ENCODE data around the gene ATP6V0D1.

The ATP6V0D1 gene

GRCh38 chr16:67528870-67529581 lies 48.1 kb upstream of the ATP6V0D1 start (continued):
- TF ChIP-seq, protein P1, sequence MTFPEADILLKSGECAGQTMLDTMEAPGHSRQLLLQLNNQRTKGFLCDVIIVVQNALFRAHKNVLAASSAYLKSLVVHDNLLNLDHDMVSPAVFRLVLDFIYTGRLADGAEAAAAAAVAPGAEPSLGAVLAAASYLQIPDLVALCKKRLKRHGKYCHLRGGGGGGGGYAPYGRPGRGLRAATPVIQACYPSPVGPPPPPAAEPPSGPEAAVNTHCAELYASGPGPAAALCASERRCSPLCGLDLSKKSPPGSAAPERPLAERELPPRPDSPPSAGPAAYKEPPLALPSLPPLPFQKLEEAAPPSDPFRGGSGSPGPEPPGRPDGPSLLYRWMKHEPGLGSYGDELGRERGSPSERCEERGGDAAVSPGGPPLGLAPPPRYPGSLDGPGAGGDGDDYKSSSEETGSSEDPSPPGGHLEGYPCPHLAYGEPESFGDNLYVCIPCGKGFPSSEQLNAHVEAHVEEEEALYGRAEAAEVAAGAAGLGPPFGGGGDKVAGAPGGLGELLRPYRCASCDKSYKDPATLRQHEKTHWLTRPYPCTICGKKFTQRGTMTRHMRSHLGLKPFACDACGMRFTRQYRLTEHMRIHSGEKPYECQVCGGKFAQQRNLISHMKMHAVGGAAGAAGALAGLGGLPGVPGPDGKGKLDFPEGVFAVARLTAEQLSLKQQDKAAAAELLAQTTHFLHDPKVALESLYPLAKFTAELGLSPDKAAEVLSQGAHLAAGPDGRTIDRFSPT (tag by site-specific recombination; IDR thresholded peaks at IDR 0.05) = peak; percentile 73
- TF ChIP-seq ZFHX2 (tag by site-specific recombination; conservative IDR thresholded peaks at IDR 0.05) (peak; percentile 38), GFI1B (tag by site-specific recombination; IDR thresholded peaks at IDR 0.05) (no peak), ZNF416 (tag by site-specific recombination; IDR thresholded peaks at IDR 0.05) (no peak), ZNF341 (tag by site-specific recombination; IDR thresholded peaks at IDR 0.05; ENCODE audit: low read depth) (peak; percentile 86), ZBTB17 (tag by site-specific recombination; IDR thresholded peaks at IDR 0.05) (peak; percentile 74), ZNF335 (tag by site-specific recombination; conservative IDR thresholded peaks at IDR 0.05) (peak; percentile 34; the same call in 1 of the 2 replicates), ZNF48 (tag by site-specific recombination; IDR thresholded peaks at IDR 0.05) (no peak), ZNF292 (tag by site-specific recombination; IDR thresholded peaks at IDR 0.05; ENCODE audit: borderline replicate concordance, low read depth) (no peak)
- TF ChIP-seq, protein P2, sequence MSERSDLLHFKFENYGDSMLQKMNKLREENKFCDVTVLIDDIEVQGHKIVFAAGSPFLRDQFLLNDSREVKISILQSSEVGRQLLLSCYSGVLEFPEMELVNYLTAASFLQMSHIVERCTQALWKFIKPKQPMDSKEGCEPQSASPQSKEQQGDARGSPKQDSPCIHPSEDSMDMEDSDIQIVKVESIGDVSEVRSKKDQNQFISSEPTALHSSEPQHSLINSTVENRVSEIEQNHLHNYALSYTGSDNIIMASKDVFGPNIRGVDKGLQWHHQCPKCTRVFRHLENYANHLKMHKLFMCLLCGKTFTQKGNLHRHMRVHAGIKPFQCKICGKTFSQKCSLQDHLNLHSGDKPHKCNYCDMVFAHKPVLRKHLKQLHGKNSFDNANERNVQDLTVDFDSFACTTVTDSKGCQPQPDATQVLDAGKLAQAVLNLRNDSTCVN (tag by site-specific recombination; optimal IDR thresholded peaks at IDR 0.05) = peak; percentile 65
- TF ChIP-seq, protein P3, sequence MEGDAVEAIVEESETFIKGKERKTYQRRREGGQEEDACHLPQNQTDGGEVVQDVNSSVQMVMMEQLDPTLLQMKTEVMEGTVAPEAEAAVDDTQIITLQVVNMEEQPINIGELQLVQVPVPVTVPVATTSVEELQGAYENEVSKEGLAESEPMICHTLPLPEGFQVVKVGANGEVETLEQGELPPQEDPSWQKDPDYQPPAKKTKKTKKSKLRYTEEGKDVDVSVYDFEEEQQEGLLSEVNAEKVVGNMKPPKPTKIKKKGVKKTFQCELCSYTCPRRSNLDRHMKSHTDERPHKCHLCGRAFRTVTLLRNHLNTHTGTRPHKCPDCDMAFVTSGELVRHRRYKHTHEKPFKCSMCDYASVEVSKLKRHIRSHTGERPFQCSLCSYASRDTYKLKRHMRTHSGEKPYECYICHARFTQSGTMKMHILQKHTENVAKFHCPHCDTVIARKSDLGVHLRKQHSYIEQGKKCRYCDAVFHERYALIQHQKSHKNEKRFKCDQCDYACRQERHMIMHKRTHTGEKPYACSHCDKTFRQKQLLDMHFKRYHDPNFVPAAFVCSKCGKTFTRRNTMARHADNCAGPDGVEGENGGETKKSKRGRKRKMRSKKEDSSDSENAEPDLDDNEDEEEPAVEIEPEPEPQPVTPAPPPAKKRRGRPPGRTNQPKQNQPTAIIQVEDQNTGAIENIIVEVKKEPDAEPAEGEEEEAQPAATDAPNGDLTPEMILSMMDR (tag by site-specific recombination; IDR thresholded peaks at IDR 0.05) = peak; percentile 15; the same call in 1 of the 2 replicates

GRCh38 chr16:67528222-67528869 lies 47.4 kb upstream of the ATP6V0D1 start, which contains the start of gene RIPOR1:
Gene RIPOR1 (plus strand): TSS chr16:67528829. CDS start chr16:67538447, 9,618 bp downstream.
- Histone ChIP-seq H3K4me3 (ENCODE audit: low read depth, low read length) (peak within 1 kb of the TSS; percentile 56), H3K27ac (ENCODE audit: extremely low read depth, low read depth, low read length) (peak within 1 kb of the TSS; percentile 72; the same call in 1 of the 2 replicates), H3K9me3 (ENCODE audit: control insufficient read depth, insufficient read depth, low read depth, low read length) (no peaks in the 10 kb centered on the region), H3K4me1 (ENCODE audit: control insufficient read depth, insufficient read depth, low read length) (no peaks in the 10 kb centered on the region), H3K36me3 (ENCODE audit: control insufficient read depth in 2 of 2, insufficient read depth in 1 of 2, low read length in 2 of 2) (peaks cover 0 to 3% of the 10 kb centered on the region in 2 experiments; a peak in 1 of 3 replicates)
- TF ChIP-seq EGR2 (tag by site-specific recombination; IDR thresholded peaks at IDR 0.05; ENCODE audit: low read depth) = peak; percentile 60; the same call in 1 of the 2 replicates
- TF ChIP-seq ZFHX2 (tag by site-specific recombination; conservative IDR thresholded peaks at IDR 0.05) = peak; percentile 73
- no peak for TF ChIP-seq ZNF175 (tag by site-specific recombination; IDR thresholded peaks at IDR 0.05)
- no peak for TF ChIP-seq ZNF473 (tag by site-specific recombination; IDR thresholded peaks at IDR 0.05)
- no peak for TF ChIP-seq HOXA7 (CRISPR knock-in tag; IDR thresholded peaks at IDR 0.05; ENCODE audit: borderline replicate concordance)
- TF ChIP-seq GLIS2 (tag by site-specific recombination; IDR thresholded peaks at IDR 0.05) = peak; percentile 35; the same call in 1 of the 2 replicates
- 0 out of 2 replicates have a peak, but pooled peaks have one; percentile 37 for TF ChIP-seq MZF1 (tag by site-specific recombination; IDR thresholded peaks at IDR 0.05; ENCODE audit: borderline replicate concordance)
- TF ChIP-seq KLF9 (tag by site-specific recombination; IDR thresholded peaks at IDR 0.05; ENCODE audit: low read depth) = 0 out of 2 replicates have a peak, but pooled peaks have one; percentile 34
- TF ChIP-seq ZSCAN30 (tag by site-specific recombination; IDR thresholded peaks at IDR 0.05) = no peak
- TF ChIP-seq, protein P1 (tag by site-specific recombination; IDR thresholded peaks at IDR 0.05) = 0 out of 2 replicates have a peak, but pooled peaks have one; percentile 17
- peak; percentile 12; the same call in 1 of the 2 replicates for TF ChIP-seq GLIS1 (tag by site-specific recombination; IDR thresholded peaks at IDR 0.05)
- no peak for TF ChIP-seq ZNF362 (tag by site-specific recombination; IDR thresholded peaks at IDR 0.05)
- ChIA-PET POLR2A (interaction anchor here (1.7 to 2.1 kb wide), 2 partner anchors 9 to 34 kb away, joined by 4 to 7 read pairs; partner anchors contain the start of gene CTCF), CTCF (interaction anchor here (1.3 to 5.6 kb wide), 4 partner anchors 7 to 116 kb away, joined by 3 to 62 read pairs (median 7); partner anchors contain the start of genes ATP6V0D1 and CARMIL2)
